Measurements from ENCODE around the gene CREBL2.

GRCh38 chr12:12651752-12652151, 40.1 kb downstream of the CREBL2 start:
- TF ChIP-seq, protein P1, sequence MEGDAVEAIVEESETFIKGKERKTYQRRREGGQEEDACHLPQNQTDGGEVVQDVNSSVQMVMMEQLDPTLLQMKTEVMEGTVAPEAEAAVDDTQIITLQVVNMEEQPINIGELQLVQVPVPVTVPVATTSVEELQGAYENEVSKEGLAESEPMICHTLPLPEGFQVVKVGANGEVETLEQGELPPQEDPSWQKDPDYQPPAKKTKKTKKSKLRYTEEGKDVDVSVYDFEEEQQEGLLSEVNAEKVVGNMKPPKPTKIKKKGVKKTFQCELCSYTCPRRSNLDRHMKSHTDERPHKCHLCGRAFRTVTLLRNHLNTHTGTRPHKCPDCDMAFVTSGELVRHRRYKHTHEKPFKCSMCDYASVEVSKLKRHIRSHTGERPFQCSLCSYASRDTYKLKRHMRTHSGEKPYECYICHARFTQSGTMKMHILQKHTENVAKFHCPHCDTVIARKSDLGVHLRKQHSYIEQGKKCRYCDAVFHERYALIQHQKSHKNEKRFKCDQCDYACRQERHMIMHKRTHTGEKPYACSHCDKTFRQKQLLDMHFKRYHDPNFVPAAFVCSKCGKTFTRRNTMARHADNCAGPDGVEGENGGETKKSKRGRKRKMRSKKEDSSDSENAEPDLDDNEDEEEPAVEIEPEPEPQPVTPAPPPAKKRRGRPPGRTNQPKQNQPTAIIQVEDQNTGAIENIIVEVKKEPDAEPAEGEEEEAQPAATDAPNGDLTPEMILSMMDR (IDR thresholded peaks at IDR 0.05; ENCODE audit: insufficient read depth, low read length, poor library complexity, severe bottlenecking) = no peak
- TF ChIP-seq EZH2phosphoT487 (conservative IDR thresholded peaks at IDR 0.05; ENCODE audit: low read length) = no peak

All from SU-DHL-6 (cell line).